Hepatocyte (in vitro differentiated cells): Measurements from ENCODE around the gene ME3.

Experiments
- EZH2phosphoT487 ChIP-seq: fragments of 200-600 bp; sonication (generic); IDR thresholded peaks from one replicate; pipeline ENCODE4 v1.6.1; 2018; ENCODE audit warnings: antibody characterized with exemption, mild to moderate bottlenecking, low read depth, moderate library complexity; ENCODE audit not compliant: unreplicated experiment, severe bottlenecking
- TF ChIP-seq, protein P1 (sequence below): fragments of 200-600 bp; sonication (generic); IDR thresholded peaks from 2 replicates; pipeline ENCODE4 v1.5.1; 2016; ENCODE audit warnings: antibody characterized with exemption, mild to moderate bottlenecking; ENCODE audit not compliant: poor library complexity

DNA sequence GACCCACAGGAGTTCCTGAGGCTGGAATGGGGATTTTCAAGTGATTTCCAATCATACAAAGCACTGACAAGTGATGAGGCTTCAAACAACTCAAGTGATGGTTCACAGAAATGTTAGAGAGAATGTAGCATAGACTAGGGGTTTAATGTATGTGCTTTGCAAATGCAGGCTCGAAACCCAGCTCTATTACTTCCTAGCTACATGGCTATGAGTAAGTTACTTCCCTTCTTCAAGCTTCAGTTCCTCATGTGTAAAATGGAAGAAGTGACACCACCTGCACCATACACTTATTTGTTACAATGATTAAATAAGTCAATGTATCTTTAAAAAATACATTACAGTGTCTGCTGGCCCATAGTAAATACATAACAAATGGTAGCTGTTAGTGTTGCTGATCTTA is 158.0 kb downstream of the ME3 start:
- TF ChIP-seq, protein P1, sequence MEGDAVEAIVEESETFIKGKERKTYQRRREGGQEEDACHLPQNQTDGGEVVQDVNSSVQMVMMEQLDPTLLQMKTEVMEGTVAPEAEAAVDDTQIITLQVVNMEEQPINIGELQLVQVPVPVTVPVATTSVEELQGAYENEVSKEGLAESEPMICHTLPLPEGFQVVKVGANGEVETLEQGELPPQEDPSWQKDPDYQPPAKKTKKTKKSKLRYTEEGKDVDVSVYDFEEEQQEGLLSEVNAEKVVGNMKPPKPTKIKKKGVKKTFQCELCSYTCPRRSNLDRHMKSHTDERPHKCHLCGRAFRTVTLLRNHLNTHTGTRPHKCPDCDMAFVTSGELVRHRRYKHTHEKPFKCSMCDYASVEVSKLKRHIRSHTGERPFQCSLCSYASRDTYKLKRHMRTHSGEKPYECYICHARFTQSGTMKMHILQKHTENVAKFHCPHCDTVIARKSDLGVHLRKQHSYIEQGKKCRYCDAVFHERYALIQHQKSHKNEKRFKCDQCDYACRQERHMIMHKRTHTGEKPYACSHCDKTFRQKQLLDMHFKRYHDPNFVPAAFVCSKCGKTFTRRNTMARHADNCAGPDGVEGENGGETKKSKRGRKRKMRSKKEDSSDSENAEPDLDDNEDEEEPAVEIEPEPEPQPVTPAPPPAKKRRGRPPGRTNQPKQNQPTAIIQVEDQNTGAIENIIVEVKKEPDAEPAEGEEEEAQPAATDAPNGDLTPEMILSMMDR: no peak
- no peak for TF ChIP-seq EZH2phosphoT487
